GM12801 (cell line): ENCODE results near the gene TLR10.

Experiments used
- CTCF ChIP-seq: IDR thresholded peaks from one replicate; pipeline ENCODE4 v1.5.1; 2011; ENCODE audit warnings: control low read depth; ENCODE audit not compliant: insufficient read length; ENCODE audit errors: extremely low read depth

TLR10 gene

DNA sequence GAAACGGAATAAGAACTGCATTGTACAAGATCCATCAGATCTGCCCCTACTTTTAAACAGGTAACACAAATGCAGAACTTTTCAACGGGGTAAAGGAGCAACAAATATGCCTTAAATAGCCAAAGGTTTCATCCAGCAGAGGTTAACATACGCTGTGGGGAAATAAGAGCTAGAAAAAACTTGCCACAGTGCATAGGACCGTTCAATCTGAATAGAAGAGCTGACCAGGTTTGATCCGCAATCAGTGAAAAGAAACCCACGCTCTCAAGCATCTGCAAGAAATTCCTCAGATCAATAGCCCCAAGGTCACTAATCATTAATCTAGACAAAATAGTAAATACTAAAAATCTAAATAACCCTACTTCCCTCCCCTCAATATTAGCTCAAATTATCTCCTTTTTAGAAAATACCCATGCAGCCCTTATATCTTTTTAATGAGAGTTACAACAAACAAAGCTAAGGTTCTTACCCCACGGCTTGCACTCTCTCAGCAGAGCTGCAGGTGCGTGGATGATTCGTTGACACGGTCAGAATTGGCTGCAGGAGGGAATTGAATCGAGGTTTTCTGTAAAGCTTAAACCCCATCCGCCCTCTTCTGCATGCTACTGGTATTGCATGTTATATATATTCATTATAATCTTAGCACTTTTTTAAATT is at the start of gene TLR10:
TSS of gene TLR10 (minus strand) at position 539 of the 657 bp plus-strand sequence. CDS start 7,400 bp downstream, outside the sequence.
- no peak for TF ChIP-seq CTCF

DNA sequence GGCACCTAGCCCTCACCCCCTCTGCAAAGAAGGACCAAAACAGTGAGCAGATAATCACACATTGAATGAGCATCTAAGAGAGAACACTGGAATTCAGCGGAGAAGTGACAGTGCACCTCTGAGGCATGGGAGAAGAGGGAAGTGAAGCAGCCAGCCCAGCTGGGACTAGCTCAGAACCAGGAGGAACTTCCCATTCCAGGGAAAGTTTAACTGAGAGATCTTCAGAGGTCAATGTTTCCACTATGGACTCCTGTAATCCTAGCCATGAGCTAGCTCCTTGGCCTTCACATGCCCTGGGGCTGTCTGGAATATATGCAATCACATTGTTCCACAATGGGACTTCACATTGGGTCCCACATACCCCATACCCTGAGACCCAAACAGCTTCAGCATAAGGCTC is 49.4 kb upstream of the TLR10 start:
- TF ChIP-seq CTCF, result no peak

DNA sequence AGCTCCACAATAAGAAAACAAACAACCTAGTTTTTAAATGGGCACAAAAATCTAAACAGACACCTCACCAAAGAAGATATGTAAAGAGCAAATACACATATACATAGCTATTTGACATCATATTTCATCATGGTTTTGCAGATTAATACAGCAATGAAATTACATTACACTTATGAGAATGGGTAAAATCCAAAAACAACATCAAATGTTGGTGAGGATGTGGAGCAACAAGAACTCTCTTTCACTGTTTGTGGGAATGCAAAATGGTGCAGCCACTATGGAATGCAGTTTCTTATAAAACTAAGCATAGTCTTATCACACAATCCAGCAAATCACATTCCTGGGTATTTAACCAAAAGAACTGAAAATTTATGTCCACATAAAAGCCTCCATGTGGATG is 48.9 kb upstream of the TLR10 start:
- TF ChIP-seq CTCF, result no peak

GRCh38 chr4:38829237-38829636 is 46.4 kb upstream of the TLR10 start:
- no peak for TF ChIP-seq CTCF

DNA sequence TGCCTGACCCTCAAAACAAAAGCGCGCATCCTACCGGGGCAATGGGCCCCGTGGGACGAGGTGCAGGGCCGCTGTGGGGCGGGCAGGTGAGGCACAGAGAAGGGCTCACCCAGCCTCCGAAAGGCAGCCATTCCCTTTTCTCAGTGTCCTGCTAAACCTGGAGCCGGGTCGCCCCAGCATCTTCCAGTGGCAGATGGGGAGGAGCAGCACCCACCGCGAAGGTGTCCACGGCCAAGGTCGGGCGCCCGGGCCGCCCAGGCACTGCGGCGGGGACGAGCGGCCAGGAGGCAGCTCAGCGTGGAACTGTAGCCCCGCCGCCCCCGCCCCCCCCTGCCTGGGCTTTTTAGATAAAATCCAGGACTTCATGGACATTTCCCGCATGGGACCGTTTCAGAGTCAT is 41.0 kb upstream of the TLR10 start:
- TF ChIP-seq CTCF, result no peak

DNA sequence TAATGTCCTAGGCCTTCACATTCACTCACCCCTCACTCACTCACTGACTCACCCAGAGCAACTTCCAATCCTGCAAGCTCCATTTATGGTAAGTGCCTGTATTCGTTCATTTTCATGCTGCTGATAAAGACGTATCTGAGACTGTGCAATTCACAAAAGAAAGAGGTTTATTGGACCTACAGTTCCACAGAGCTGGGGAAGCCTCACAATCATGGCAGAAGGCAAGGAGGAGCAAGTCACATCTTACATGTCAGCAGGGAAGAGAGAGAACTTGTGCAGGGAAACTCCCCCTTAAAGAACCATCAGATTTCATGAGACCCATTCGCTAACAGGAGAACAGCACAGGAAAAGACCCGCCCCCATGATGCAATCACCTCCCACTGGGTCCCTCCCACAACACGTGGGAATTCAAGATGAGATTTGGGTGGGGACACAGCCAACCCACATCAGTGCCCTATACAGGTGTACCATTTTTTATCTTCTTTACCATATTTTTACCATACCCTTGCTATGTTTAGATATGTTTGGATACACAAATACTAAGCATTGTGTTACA is 40.0 kb upstream of the TLR10 start:
- TF ChIP-seq CTCF, result no peak

DNA sequence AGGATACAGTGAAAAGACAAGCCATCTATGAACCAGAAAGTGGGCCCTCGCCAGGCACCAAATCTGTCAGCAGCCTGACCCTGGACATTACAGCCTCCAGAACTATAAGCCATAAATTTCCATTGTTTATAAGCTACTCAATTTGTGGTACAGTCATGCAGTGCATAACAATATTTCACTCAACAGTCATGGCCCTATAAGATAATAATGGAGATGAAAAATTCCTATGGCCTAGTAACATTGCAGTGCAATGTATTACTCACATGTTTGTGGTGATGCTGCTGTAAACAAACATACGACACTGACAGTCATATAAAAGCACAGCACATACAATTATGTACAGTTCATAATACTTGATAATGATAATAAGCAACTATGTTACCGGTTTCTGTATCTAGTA is 38.9 kb upstream of the TLR10 start:
- TF ChIP-seq CTCF, result no peak
